Esophagus squamous epithelium (tissue), 4 donors: Measurements from ENCODE around the gene ATP5F1D.

ENCODE experiments used
- POLR2A ChIP-seq, 4 donors: fragments of 450-650 bp; IDR thresholded peaks; one replicate each; pipeline ENCODE4 v1.6.1; 2017; ENCODE audit warnings: antibody characterized with exemption in 4 of 4, mild to moderate bottlenecking in 4 of 4, moderate library complexity in 3 of 4
- TF ChIP-seq, protein P1 (sequence below), 6 experiments: fragments of 450-650 bp in 4 of 6; fragments of 200-600 bp in 2 of 6; sonication (generic) in 2 of 6; IDR thresholded peaks; one replicate each; pipeline ENCODE4 v1.5.1; 2016 to 2019; ENCODE audit warnings: antibody characterized with exemption in 6 of 6, mild to moderate bottlenecking in 4 of 6, moderate library complexity in 4 of 6

DNA sequence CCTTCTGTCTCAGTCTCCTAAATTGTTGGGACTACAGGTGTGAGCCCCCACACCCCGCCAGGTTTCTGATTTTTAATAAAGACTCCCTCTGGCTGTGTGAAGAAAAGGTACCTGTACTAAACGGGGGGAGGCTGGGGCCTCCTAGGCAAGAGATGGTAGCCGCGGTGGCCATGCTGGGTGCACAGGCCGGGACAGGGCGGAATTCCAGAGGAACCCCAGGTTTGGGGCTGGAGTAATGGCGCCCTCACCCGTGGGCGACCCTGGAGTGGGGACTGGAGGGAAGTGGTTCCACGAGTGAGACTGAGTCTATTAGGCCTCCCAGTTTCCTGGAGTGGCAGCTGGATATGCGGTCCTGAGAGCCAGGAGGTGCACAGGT, 2.1 kb upstream of the ATP5F1D start:
- TF ChIP-seq, protein P1, sequence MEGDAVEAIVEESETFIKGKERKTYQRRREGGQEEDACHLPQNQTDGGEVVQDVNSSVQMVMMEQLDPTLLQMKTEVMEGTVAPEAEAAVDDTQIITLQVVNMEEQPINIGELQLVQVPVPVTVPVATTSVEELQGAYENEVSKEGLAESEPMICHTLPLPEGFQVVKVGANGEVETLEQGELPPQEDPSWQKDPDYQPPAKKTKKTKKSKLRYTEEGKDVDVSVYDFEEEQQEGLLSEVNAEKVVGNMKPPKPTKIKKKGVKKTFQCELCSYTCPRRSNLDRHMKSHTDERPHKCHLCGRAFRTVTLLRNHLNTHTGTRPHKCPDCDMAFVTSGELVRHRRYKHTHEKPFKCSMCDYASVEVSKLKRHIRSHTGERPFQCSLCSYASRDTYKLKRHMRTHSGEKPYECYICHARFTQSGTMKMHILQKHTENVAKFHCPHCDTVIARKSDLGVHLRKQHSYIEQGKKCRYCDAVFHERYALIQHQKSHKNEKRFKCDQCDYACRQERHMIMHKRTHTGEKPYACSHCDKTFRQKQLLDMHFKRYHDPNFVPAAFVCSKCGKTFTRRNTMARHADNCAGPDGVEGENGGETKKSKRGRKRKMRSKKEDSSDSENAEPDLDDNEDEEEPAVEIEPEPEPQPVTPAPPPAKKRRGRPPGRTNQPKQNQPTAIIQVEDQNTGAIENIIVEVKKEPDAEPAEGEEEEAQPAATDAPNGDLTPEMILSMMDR (IDR thresholded peaks at IDR 0.05), result no peak
- TF ChIP-seq POLR2A (IDR thresholded peaks at IDR 0.05), result no peak
